ENCODE measurements around the gene ZNF358.

ZNF358 gene

DNA sequence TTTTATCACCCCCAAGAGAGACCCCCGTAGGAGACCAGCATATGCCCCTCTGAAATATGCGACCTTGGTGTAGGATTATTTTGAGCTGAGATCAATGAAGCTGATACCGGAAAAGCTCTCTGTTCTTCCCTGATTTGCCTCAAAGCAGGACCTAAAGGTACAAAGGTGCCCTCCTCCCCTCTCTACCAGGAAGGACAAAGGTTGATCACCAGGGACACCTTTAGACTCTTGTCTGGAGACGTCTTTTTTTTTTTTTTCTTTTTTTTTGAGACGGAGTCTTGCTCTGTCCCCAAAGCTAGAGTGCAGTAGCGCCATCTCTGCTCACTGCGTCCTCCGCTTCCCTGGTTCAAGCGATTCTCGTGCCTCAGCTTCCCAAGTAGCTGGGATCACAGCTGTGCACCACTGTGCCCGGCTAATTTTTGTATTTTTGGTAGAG lies 26.3 kb upstream of the ZNF358 start:
- DNase-seq, result no peak

DNA sequence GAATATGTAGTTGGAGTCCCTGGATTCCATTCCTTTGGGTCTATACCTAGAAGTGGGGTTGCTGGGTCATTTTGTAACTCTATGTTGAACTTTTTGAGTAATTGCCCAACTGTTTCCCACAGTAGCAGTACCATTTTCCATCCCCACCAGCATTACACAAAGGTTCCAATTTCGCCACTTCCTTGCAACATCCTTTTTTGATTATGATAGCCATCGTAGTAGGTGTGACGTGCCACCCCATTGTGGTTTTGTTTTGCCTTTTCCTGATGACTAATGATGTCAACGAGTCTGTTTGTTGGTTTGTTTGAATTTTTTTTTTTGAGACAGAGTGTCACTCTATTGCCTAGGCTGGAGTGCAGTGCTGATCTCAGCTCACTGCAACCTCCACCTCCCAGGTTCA lies 23.8 kb upstream of the ZNF358 start:
- no peak for DNase-seq

DNA sequence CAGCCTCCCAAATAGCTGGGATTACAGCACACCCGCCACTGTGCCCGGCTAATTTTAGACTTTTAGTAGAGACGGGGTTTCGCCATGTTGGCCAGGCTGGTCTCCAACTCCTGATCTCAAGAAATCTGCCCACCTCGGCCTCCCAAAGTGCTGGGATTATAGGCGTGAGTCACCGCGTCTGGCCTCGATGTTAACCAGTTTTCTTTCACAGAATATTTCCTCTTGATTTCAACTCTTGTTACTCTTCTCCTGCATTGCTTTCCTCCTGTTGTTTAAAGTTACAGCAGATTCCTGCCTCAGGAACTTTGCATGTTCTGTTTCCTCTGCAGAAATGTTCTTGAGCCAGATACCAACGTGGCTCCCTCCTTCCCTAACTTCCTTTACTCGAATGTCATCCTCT lies 23.3 kb upstream of the ZNF358 start:
- no peak for DNase-seq

DNA sequence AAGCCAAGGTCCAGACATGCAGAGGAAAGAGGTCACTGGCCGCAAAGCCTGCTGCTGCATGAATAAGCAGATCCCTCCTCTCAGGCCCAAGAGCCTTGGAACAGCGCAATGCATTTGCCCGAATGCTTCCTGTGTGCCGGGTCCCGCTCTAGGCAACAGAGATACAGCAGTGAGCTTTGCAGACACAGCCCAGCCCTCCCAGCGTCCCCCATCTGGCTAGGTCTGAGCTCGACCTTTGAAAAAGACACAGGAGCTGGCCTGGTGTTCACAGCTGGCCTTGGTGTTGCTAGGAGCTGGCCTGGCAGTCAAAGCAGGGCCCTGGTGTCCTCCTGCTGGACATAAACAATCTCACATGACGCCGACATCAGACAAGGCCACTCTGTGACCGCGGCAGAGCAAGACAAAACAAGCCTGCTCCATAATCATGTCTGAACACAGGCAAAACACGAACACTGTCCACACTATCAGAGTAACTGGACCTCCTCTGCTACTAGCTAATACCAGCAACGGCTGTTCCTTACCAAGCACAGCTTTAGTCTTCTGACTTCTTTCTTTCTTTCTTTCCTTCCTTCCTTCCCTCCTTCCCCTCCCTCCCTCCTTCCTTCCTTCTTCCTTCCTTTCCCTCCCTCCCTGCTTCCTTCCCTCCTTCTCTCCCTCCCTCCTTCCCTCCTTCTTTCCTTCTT lies 21.3 kb upstream of the ZNF358 start:
- DNase-seq, result peak; percentile 19

DNA sequence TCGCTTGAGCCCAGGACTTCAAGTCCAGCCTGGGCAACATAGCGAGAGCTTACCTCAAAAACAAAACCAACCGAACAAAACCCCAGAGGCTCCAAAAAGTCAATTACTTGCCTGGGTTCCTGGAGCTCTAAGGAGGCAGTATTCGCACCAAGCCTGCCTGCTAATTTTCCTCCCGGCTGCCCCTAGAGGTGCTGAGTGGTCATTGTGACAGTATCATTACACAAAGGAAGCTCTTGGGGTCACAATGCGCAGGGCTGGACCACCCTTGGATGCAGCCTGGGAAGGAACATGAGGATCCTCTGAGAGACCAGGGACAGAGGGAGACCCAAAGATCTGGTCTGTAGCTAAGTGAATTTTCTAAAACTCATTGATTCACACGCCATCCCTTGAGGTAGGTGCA lies 18.6 kb upstream of the ZNF358 start:
- DNase-seq, result no peak

DNA sequence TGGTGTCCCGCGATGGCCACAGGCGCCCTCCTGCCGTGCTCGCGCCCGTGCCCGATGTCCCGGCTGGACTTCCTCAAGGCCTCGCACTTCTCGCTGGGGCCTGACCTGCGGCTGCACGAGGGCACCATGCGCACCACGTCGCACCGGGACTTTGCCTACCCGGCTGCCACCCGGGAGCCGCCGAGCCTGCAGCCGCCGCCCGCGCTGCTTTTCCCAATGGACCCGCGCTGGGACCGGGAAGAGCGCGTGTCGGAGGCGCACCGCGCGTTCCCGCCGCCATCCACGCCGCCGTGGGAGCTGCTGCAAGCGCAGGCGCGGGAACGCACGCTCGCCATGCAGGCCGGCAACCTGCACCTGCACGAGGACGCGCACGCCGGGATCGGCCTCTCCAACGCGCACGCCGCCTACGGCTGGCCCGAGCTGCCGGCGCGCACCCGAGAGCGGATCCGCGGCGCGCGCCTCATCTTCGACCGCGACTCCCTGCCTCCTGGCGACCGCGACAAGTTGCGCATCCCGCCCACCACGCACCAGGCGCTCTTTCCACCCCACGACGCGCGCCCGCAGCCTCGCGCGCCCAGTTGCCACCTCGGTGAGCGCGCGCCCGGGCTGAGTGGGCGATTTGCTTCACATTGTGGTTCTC lies 15.0 kb upstream of the ZNF358 start:
- peak; percentile 61 for DNase-seq

DNA sequence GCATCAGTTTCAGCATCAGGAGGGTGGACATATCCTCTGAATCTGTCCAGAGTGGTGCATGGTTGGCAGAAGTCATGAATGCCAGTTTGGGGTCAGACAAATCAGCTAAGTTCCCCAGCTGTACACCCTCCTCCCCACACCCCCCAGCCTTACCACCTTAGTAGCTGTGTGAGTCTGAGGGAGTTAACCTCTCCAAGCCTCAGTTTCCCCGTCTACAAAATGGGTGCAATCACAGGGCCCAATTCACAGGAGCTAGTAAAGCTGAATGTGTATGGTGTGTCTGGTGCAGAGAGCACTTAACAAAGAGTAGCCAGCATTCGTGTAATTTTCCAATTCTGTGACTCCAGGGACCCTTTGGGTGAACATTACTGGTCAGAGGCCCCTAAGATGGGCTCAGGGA lies 13.4 kb upstream of the ZNF358 start:
- no peak for DNase-seq

DNA sequence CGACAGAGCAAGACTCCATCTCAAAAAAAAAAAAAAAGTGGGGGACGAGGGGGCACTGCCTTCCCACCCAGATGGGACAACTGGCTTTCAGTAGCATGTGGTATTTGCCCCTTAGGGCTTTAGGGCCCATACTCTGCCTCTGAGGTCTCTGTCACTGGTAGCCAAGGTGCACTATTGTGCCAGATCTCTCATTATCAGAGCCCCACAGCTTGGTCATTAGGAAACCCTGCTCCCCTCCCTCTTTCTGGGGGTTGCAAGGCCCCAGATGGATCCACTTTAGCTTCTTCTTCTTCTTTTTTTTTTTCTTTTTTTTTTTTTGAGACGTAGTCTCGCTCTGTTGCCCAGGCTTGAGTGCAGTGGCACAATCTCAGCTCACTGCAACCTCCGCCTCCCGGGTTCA lies 11.2 kb upstream of the ZNF358 start:
- no peak for DNase-seq

DNA sequence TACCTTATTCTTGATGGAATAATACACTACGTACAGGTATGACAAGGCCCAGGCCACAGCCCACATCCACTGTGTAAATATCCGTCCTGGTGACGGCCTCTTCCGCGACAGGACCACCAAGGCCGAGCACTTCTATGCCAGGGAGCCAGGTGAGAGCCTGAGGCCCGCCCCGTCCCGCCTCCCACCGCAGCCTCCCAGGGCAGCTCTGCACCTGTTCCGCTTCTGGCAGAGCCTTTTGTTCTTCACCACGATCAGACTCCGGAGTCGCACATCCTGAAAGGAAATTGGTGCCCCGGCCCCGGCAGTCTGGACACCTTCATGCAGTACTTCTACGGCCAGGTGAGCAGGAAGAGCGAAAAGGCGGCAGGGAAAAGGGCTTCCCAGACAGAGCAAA lies 10.6 kb upstream of the ZNF358 start:
- DNase-seq, result no peak

DNA sequence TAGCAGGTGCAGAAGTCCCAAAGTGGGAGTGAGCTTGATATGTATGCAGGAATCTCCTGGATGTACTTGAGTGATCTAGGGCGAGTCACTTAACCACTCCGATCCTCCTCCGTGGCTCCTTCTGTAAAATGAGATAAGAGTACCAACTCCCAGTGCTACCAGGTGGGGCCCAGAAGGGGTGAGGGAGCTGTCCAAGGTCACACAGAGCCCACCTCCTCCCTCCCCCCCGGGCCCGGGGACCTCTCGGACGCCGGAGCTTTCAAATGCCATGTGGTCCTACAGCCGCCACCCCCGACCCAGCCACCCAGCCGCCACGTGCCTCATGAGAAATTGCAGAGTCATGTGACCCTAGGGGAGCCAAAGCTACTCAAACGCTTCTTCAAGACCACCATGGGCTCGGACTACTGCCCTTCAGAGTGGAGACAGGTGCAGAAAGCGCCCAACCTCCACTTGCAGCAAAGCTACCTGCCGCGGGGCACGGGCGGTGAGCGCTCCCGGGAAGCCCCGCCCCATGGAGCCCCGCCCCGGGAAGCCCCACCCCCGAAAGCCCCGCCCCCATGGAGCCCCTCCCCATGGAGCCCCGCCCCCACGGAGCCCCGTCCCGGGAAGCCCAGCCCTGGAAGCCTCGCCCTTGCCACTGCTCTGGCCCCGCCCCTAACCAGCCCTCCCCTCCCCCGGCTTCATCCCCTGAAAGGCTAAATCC lies 10.1 kb upstream of the ZNF358 start:
- DNase-seq, result no peak

DNA sequence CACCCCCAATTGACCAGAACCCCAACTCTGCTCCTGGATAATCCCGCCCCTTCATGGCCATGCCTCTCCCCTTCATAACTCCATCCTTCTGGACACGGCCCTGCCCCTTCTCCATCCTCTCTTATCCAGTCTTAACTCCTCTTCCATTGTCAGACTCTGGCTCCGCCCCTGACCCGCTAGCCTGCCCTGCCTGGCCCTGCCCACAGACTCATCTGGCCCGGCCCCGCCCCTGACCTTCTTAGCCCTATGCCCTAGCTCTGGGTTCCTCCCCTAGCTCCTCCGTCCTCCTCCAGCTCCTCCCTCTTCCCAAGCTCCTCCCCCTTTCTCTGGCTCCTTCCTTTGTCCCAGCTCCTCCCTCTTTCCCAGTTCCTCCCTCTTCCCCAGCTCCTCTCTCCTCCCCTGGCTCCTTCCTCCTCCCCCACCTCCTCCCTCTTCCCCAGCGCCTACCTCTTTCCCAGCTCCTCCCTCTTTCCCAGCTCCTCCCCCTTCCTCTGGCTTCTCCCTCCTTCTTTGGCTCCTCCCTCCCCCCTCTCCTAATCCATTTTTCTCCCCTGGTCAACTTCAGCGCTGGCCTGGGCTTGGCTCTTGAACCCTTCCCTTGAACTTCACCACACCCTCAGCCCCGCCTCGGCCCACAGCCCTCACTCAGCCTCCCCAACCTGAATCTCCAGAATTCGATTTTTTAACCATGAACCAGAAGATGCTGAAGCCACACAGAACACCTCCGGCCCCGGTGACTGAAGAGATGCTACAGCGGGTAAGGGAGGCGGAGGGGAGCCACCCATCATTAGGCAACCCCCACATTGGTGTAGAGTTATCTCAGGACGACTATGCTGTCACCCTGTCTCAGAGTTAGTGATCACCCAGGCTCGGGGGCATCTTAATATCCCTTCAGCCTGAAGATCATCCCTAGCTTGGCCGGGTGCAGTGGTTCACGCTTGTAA lies 9.2 kb upstream of the ZNF358 start:
- no peak for DNase-seq

DNA sequence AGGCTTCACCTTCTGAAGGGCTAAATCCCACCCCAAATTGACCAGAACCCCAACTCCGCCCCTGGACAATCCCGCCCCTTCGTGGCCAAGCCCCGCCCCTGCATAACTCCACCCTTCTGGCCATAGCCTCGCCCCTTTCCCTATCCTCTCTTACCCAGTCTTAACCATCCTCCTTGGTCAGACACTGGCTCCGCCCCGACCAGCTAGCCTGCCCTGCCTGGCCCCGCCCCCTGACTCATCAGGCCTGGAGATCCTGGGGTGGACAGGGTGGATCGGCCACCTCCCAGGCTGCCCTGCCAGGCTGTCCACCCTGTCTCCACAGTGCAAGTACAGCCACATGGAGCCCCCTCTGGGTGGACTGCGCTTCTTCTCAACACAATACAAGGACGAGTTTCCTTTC lies 8.0 kb upstream of the ZNF358 start:
- no peak for DNase-seq

DNA sequence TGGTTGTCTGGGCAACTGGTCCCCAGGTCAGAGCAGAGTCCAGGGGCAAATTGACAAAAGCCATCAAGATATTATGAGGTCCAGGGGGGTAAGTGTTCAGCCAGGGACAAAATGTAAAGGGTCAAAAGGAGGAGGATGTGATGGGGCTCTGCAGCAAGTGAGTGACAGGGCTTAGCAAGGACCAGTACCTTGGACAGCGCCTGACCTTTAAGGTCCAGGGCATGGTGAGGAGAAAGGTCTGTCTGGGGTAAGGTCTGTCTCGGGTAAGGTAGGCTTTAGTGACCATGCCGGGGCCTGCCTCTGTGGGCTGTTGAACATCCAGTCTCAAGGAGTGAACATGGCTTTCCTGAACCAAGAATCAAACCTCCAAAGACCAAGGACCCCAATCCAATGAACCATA lies 6.3 kb upstream of the ZNF358 start:
- no peak for DNase-seq

DNA sequence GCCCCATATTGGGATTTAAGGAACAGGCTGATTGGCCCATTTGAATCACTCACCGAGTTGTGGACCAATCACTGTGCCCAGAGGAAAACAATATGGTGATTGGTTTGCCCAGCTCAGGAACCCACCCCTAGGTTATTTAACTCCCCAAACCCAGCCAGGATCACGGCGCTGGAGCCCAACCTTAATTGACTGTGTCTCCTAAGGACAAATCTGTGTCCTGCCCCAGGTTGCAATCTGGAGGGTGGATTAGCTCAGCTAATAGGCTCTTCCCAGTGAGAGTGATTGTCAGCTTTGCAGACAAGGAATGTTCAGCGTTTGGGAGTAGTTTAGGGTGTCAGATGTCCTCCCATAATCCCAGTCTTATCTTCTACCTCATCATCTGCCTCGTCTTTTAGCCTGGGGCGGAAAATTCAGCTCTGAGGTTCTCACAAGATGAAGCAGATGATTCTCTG lies 3.5 kb upstream of the ZNF358 start:
- DNase-seq, result no peak

DNA sequence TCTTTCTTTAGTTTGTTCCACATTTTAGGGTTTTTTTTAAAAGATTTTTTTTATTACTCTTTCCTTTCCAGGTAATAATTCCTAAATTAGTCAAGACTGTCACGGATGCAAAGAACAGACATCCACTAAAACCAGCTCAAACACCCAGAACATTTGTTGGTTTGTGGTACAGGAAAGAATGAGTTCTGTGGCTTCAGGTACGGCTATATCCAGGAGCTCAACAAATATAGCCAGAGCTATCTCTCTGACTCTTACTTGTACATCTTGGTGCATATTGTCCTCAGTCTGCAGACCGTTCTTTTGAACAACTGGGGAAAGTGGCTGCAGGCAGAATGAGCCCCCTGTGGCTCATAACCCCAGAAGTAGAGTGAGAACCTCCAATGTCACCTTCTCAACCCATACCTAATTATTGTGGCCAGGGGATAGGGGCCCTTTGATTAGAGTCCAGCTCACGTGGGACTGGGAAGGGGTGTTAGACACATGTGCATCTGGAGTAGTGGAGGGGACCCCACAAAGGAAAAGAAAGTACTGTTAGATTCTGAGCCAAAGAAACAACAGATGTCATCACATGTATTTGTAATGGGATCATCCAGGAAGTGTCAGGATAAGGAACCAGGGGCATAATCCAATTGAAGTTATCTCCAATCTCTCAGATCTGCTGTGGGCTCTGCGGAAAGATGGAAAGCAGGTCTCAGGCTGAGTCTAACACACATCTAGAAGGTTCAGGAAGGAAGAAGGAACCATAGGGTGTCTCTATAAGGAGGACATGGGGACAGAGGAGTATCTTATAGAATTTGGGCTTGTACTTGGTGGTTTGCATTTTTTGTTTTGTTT lies 1.9 kb upstream of the ZNF358 start:
- no peak for DNase-seq

DNA sequence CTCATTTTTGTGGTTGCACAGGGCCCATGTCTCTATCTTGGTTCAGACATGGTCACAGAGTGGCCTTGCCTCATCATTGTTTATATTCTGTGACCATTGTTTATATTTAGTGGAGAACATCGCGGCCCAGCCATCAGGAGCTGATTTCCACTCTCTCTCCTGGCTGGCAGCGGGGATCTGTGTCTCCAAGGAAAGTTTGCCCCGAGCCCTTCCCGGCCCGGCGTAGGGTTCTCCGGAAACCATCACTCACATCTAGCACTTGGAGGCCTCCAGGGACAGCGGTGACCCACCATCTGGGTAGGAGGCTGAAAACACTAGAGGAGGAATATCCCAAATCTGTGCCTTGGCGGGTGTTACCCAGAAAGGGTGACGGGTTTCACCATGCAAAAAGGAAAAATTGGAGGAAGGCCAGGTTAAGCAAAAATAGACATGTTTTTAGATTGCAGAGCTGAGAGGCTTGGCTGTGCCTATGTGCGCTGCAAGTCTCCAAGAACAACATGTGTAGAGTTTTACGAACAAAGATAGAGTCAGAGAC lies 726 bp upstream of the ZNF358 start:
- DNase-seq, result no peak

DNA sequence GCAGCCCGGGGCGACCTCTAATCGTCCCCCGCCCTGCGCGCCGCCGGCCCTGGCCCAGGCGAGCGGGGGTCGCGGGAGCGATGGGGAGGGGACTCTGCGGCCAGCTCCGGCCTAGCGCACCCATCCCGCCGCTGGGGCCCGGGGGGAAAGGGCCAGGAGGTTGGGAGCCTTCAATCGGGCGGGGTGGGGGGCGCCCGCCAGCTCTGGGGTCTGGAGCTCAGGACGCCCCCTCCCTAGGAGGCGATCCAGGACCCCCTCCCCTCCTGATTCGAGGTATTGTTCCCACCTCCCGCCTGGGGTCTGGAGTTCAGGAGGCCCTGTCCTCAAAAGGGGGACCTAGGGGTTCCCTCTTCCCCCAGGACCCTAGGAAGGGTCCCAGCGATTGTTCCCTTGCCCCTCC lies 430 bp downstream of the ZNF358 start:
- DNase-seq, result no peak

DNA sequence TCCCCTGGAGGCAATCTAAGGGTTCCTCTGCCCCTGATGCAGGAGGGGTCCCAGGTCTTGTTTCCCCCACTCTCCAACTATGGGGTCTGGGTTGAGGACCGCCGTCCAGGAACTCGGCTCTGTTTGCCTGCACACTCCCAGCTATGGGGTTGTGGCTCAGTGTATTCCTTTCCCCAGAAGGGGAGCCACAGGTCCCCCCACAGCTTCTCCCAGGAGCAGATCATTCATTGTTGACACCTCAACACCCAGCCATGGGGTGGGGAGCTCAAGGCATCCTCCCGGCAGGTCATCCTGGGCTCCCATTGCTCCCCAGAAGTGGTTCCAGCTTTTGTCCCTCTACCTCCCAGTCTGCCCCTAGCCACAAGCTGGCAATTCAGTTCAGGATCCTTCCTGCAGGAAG lies 975 bp downstream of the ZNF358 start:
- no peak for DNase-seq

DNA sequence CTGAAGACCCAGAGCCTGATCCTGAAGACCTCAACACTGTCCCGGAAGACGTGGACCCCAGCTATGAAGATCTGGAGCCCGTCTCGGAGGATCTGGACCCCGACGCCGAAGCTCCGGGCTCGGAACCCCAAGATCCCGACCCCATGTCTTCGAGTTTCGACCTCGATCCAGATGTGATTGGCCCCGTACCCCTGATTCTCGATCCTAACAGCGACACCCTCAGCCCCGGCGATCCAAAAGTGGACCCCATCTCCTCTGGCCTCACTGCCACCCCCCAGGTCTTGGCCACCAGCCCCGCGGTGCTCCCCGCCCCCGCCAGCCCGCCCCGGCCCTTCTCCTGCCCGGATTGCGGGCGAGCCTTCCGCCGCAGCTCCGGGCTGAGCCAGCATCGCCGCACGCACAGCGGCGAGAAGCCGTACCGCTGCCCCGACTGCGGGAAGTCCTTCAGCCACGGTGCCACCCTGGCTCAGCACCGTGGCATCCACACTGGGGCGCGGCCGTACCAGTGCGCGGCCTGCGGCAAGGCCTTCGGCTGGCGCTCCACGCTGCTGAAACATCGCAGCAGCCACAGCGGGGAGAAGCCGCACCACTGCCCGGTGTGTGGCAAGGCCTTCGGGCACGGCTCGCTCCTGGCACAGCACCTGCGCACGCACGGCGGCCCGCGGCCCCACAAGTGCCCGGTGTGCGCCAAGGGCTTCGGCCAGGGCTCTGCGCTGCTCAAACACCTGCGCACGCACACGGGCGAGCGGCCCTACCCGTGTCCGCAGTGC lies 3.6 kb downstream of the ZNF358 start:
- DNase-seq, result no peak

DNA sequence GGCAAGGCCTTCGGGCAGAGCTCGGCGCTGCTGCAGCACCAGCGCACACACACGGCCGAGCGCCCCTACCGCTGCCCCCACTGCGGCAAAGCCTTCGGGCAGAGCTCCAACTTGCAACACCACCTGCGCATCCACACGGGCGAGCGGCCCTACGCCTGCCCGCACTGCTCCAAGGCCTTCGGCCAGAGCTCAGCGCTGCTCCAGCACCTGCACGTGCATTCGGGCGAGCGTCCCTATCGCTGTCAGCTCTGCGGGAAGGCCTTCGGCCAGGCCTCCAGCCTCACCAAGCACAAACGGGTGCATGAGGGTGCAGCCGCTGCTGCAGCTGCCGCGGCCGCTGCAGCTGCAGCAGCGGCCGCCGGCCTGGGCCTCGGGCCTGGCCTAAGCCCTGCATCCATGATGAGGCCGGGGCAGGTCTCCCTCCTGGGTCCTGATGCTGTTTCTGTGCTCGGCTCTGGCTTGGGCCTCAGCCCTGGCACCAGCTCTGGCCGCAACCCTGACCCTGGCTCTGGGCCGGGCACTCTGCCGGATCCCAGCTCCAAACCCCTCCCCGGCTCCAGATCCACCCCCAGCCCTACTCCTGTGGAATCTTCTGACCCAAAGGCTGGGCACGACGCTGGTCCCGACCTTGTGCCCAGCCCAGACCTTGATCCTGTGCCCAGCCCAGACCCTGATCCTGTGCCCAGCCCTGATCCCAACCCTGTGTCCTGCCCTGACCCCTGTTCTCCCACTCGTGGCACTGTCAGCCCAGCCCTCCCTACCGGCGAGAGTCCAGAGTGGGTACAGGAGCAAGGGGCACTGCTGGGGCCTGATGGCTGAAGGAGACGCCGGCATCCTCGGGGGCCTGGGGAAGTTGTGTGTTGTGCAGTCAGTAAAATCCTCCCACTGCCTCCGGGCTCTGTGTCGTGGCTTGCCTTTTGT lies 4.5 kb downstream of the ZNF358 start:
- DNase-seq, result no peak
